ENCODE results near the gene CNTNAP2.

GRCh38 chr7:147498081-147498480, 1381.5 kb downstream of the CNTNAP2 start:
- no peak for TF ChIP-seq POLR2A (IDR thresholded peaks at IDR 0.05)
- TF ChIP-seq CTCF (IDR thresholded peaks at IDR 0.05), result no peak

Data from lower leg skin (tissue), 3 donors.